Measurements from ENCODE around the gene GLYATL2.

GLYATL2 gene

GRCh38 chr11:58801302-58801701, 43.2 kb downstream of the GLYATL2 start:
- Histone ChIP-seq H3K27me3 (replicated peaks; ENCODE audit: control insufficient read depth, insufficient read depth, low read length) (no peaks in the 10 kb centered on the region), H3K36me3 (ENCODE audit: control insufficient read depth, insufficient read depth, low read length) (no peaks in the 10 kb centered on the region), H3K4me3 (replicated peaks; ENCODE audit: low read depth, low read length) (no peak overlapping the region)
- TF ChIP-seq CTCF (IDR thresholded peaks at IDR 0.05; ENCODE audit: insufficient read depth, low read length, poor library complexity, severe bottlenecking), result no peak
- DNase-seq (ENCODE audit: extremely low read depth, insufficient read length), result no peak

GRCh38 chr11:58796333-58796732, 48.2 kb downstream of the GLYATL2 start:
- Histone ChIP-seq H3K4me3 (replicated peaks; ENCODE audit: low read depth, low read length) (no peak overlapping the region), H3K27me3 (replicated peaks; ENCODE audit: control insufficient read depth, insufficient read depth, low read length) (no peaks in the 10 kb centered on the region), H3K36me3 (ENCODE audit: control insufficient read depth, insufficient read depth, low read length) (no peaks in the 10 kb centered on the region)
- DNase-seq (ENCODE audit: extremely low read depth, insufficient read length), result no peak
- TF ChIP-seq CTCF (IDR thresholded peaks at IDR 0.05; ENCODE audit: insufficient read depth, low read length, poor library complexity, severe bottlenecking), result no peak

- Histone ChIP-seq H3K27me3 (replicated peaks; ENCODE audit: control insufficient read depth, insufficient read depth, low read length) (no peaks in the 10 kb centered on the region; the same call in 1 of the 2 replicates), H3K4me3 (replicated peaks; ENCODE audit: low read depth, low read length) (no peak overlapping the region), H3K36me3 (ENCODE audit: control insufficient read depth, insufficient read depth, low read length) (no peaks in the 10 kb centered on the region)
- peak; percentile 16 for DNase-seq (ENCODE audit: extremely low read depth, insufficient read length)
- TF ChIP-seq CTCF (IDR thresholded peaks at IDR 0.05; ENCODE audit: insufficient read depth, low read length, poor library complexity, severe bottlenecking), result peak; percentile 91
Measured at GRCh38 chr11:58788355-58789023, 56.0 kb downstream of the GLYATL2 start.

- no peak for DNase-seq (ENCODE audit: extremely low read depth, insufficient read length)
- no peaks in the 10 kb centered on the region; the same call in 1 of the 2 replicates for H3K27me3 ChIP-seq (replicated peaks; ENCODE audit: control insufficient read depth, insufficient read depth, low read length)
- no peak for TF ChIP-seq CTCF (IDR thresholded peaks at IDR 0.05; ENCODE audit: insufficient read depth, low read length, poor library complexity, severe bottlenecking)
- no peak overlapping the region for H3K4me3 ChIP-seq (replicated peaks; ENCODE audit: low read depth, low read length)
- H3K36me3 ChIP-seq (ENCODE audit: control insufficient read depth, insufficient read depth, low read length), result no peaks in the 10 kb centered on the region
Measured at GRCh38 chr11:58787903-58788302, 56.6 kb downstream of the GLYATL2 start.

GRCh38 chr11:58786693-58787092, 57.8 kb downstream of the GLYATL2 start:
- no peak for DNase-seq (ENCODE audit: extremely low read depth, insufficient read length)
- no peak for TF ChIP-seq CTCF (IDR thresholded peaks at IDR 0.05; ENCODE audit: insufficient read depth, low read length, poor library complexity, severe bottlenecking)
- H3K36me3 ChIP-seq (ENCODE audit: control insufficient read depth, insufficient read depth, low read length), result no peaks in the 10 kb centered on the region
- H3K4me3 ChIP-seq (replicated peaks; ENCODE audit: low read depth, low read length), result no peak overlapping the region
- no peaks in the 10 kb centered on the region; the same call in 1 of the 2 replicates for H3K27me3 ChIP-seq (replicated peaks; ENCODE audit: control insufficient read depth, insufficient read depth, low read length)

GRCh38 chr11:58784995-58785394, 59.5 kb downstream of the GLYATL2 start:
- peak; percentile 19 for TF ChIP-seq CTCF (IDR thresholded peaks at IDR 0.05; ENCODE audit: insufficient read depth, low read length, poor library complexity, severe bottlenecking)
- Histone ChIP-seq H3K27me3 (replicated peaks; ENCODE audit: control insufficient read depth, insufficient read depth, low read length) (no peaks in the 10 kb centered on the region; the same call in 1 of the 2 replicates), H3K36me3 (ENCODE audit: control insufficient read depth, insufficient read depth, low read length) (no peaks in the 10 kb centered on the region), H3K4me3 (replicated peaks; ENCODE audit: low read depth, low read length) (no peak overlapping the region)
- DNase-seq (ENCODE audit: extremely low read depth, insufficient read length), result no peak
